ENCODE measurements around the gene TARBP2. TPM values are rescaled to one million over a fixed set of nuclear protein-coding genes. Genes with fewer than 3 reads are reported as not detected.

TARBP2 gene
- total RNA-seq, 2 experiments from 2014 or later = 41.0 to 47.3 TPM

DNA sequence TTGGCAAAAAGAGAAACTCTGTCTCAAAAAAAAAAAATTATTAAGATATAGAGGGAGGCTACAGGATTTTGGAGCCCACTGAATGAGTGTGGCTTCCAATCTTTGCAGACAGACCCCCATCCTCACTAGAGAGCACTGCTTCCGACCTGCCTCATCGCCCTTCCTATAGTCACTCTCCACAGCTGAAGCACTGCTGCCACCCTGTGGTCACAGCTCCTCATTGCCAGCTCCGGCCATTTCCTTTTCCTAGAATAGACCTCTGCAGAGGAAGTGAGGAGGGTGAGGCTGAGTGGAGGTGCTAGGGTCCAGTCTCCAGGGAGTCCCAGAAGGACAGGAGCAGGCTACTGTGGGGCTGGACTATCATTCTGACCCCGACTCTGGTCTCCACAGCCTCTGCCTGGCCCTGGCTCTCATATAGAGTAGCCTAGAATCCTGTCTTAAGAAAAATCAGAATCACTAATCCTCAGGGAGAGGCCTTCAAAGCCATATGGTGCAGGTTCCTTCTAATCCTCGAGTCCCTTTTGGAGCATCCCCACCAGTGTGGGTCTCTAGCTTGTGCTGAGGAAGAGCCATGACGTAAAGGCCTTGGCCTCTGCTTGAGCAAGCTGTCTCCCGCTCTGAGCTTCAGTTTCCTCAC lies 7.6 kb downstream of the TARBP2 start:
- peak; percentile 81 for DNase-seq
- peak overlapping the region; percentile 69 for H3K27ac Mint-ChIP-seq
- peaks cover 9% of the 10 kb centered on the region for H3K4me1 Mint-ChIP-seq
- H3K27me3 Mint-ChIP-seq = no peaks in the 10 kb centered on the region
- peaks cover 6% of the 10 kb centered on the region for H3K36me3 Mint-ChIP-seq
- no peaks in the 10 kb centered on the region for H3K9me3 Mint-ChIP-seq
- no peak overlapping the region for H3K4me3 Mint-ChIP-seq

DNA sequence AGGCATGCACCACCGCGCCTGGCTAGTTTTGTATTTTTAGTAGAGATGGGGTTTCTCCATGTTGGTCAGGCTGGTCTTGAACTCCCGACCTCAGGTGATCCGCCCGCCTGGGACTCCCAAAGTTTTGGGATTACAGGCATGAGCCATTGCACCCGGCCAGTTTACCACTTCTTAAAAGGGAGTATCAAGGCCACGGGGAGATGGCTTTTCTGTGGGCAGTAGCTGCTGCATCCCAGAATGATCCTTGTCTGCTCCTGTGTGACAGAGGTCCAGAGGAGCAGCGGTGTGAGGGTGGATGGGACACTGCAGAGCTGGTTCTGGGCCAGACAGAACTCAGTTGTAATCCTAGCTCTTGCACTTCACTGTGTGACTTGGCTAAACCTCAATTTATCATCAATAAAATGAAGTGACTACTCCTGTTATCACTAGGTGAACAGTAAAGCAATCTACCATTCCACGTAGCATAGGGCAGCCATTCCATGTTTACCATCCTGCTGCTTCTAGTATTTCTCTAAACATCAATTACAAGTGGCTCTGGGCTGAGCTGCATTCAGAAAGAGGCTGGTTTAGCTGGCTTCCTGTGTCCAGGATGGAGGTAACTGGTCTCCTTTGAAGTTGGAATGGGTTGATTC lies 9.2 kb downstream of the TARBP2 start:
- no peaks in the 10 kb centered on the region for H3K9me3 Mint-ChIP-seq
- no peak for DNase-seq

DNA sequence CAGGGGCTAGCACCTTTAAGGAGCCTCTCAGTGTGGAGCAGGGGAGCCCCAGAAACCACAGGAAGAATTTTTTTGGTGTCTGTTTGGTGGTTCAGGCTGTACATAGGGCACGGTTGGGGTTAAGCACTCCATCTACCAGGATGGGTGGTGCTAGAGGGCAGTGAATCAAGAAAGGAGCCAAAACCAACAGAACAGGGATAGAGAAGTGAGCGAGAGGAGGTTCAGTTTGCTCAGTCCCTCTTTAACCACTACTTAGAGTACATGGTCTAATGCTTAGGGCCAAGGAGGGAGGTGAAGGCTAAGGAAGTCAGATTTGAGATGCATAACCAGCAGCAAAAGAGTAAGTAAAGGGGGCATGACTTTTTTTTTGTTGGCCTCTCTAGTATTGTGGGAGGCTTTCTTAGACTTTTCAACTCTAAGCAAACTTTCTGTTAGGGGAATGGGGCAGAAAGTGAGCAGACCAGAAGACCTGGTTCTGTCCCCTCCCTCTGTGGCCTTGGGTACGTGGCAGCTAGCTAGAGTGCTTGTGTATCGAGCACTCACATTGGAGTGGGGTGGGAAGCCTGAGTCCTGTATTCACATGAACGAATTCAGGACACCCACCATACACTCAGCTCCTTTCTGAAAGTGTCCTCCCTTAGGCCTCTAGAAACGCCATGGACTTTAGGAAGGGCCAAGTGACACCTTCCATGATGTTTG lies 12.8 kb downstream of the TARBP2 start:
- H3K27ac Mint-ChIP-seq = no peak overlapping the region
- H3K4me3 Mint-ChIP-seq = no peak overlapping the region
- peaks cover 3% of the 10 kb centered on the region for H3K4me1 Mint-ChIP-seq
- no peak for DNase-seq
- no peaks in the 10 kb centered on the region for H3K27me3 Mint-ChIP-seq
- peaks cover 2% of the 10 kb centered on the region for H3K36me3 Mint-ChIP-seq
- H3K9me3 Mint-ChIP-seq = no peaks in the 10 kb centered on the region

More for the DNA sequence above, 9.2 kb downstream of the TARBP2 start:
- Mint-ChIP-seq H3K36me3 (peaks cover 8% of the 10 kb centered on the region), H3K4me3 (no peak overlapping the region), H3K4me1 (peaks cover 9% of the 10 kb centered on the region), H3K27me3 (no peaks in the 10 kb centered on the region), H3K27ac (no peak overlapping the region)

DNA sequence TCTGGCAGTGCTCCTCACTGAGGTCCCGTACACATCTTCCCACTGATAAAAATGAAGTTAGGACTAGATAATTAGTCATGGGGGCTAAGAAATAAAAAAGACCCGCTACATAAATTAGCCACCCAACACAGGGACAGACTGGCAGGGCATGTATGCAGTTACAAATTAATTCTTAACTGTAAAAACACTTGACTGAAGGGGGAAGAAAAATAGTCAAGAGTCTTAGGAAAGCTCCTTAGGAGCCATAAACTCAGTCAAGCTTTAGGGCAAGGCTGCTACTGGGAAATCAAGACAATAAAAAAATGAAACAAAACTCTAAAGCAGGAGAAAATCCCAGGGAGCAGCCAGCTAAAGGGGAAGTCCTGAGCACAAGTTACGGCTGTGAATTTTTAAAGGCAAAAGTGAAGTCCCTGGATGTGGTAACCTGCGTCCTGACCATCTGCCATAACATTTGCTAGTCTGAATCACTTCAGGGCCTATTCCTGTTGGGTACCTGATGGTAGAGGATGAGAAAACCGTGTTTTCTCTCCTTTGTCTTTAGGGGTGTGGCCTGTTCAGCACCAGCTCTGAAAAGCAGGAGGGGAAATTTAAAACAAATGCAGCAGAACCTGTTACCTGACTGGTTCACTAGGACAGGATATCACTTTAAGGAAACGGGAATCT lies 13.7 kb downstream of the TARBP2 start:
- Mint-ChIP-seq H3K36me3 (peaks cover 2% of the 10 kb centered on the region), H3K4me3 (no peak overlapping the region), H3K27ac (no peak overlapping the region), H3K9me3 (no peaks in the 10 kb centered on the region), H3K4me1 (no peaks in the 10 kb centered on the region), H3K27me3 (no peaks in the 10 kb centered on the region)
- DNase-seq = no peak

DNA sequence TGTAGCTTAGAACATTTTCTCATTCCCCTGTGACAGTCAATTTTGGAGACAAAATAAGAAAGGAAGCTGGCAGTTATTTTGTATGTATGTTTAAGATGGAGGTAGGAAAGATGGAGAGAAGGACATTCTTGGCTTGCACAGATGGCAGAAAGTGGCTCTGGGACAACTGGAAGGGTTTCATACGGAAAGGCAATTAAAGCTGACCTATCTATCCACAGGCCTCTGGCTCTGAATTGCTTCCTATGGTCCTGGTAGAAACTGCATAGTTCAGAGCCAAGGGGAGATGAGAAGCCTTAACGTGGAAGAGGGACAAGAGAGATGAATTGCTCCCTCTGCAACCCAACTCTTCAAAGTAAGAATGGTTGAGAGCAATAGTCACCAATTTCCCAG lies 14.2 kb downstream of the TARBP2 start:
- no peak for DNase-seq
- Mint-ChIP-seq H3K4me1 (no peaks in the 10 kb centered on the region), H3K4me3 (no peak overlapping the region), H3K27ac (no peak overlapping the region), H3K36me3 (peaks cover 2% of the 10 kb centered on the region), H3K9me3 (no peaks in the 10 kb centered on the region), H3K27me3 (no peaks in the 10 kb centered on the region)

DNA sequence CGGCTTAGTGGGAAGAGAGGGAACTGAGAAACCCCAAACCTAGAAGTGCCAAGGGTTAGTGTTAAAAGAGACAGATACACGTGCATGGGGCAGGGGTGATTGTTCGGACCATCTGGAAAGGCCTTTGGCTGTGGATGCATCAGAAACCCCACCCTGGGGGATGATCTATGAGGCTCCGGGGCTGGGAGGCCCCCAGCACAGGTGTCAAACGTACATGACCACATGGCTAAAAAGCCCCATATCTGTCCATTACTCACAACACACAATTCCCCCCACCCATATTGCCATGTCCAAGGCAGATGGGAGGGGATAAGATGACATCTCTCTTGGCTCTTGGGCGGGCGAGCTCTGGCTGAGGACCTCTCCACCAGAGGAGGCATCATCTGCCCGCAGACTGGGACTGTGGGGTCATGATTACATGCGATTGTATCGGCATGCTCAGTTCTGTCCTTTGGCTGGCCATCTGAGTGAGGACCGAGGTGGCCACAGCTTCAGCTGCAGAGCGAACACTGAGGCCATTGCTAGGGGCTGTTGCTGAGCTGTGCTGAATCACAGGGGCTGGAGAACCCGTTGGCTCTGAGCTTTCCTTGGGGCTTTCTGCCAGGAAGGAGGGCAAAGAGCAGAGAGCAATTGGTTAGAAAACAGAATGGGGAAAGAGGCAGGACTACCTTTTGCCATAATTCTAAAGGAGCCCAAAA lies 15.8 kb downstream of the TARBP2 start:
- no peak for DNase-seq
- Mint-ChIP-seq H3K9me3 (no peaks in the 10 kb centered on the region), H3K36me3 (peaks cover 4% of the 10 kb centered on the region), H3K27me3 (no peaks in the 10 kb centered on the region), H3K4me1 (no peaks in the 10 kb centered on the region), H3K27ac (no peak overlapping the region), H3K4me3 (no peak overlapping the region)

DNA sequence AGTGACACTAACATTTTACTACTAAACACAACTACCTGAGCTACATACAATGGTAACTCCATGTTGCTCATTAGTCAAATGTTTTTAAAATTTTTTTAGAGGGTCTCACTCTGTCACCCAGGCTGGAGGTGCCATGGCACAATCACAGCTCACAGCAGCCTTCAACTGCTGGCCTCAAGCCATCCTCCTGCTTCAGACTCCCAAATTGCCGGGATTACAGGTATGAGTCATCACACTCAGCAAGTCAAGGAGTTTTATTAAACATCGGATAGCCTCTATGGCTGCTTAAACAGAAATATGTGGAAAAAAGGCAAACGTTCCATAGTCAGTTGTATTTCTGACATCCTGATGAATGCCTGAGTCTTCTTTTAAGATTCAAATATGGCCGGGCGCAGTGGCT lies 17.3 kb downstream of the TARBP2 start:
- Mint-ChIP-seq H3K27me3 (no peaks in the 10 kb centered on the region), H3K4me1 (no peaks in the 10 kb centered on the region), H3K36me3 (peaks cover 6% of the 10 kb centered on the region), H3K9me3 (no peaks in the 10 kb centered on the region), H3K4me3 (no peak overlapping the region), H3K27ac (no peak overlapping the region)
- no peak for DNase-seq

DNA sequence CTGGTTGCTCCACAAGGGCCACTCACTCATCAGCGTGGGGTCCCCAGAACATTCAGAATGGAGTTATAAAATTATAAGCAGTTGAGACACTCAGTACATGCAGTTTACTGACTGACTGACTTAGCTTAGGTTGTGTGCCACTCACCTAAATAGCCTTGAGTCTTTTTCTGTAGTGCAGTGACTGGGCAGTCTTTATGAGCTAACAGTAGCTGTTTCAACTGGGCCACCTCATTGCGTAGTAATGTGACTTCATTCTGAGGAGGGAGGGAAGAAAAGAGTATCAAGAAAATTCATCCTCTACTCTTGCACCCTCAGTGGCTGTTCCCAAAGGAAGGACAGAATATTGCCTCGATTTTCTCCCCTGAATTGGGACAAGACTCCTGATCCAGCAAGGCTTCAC lies 22.0 kb downstream of the TARBP2 start:
- Mint-ChIP-seq H3K27ac (no peak overlapping the region), H3K27me3 (no peaks in the 10 kb centered on the region), H3K36me3 (peaks cover 4% of the 10 kb centered on the region), H3K4me3 (no peak overlapping the region), H3K4me1 (no peaks in the 10 kb centered on the region), H3K9me3 (no peaks in the 10 kb centered on the region)
- DNase-seq = no peak

DNA sequence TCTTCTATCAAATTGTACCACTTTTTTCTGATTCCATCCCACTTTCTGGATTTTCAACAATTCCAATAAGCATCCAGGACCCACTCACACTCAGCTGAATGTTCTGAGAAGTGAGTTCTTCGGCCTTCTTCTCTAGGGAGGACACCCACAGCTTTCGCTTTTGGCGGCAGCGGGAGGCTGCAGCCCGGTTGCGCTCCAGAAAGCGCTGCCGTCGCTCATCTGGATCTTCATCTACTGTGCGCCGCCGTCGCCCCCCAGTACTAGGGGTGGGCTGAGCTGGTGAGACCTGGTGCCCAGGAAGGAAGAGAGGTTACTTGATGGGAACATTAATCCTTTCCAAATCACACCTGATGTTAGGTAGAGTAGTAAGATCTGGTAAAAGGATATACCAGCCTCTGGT lies 23.4 kb downstream of the TARBP2 start:
- no peaks in the 10 kb centered on the region for H3K27me3 Mint-ChIP-seq
- H3K9me3 Mint-ChIP-seq = no peaks in the 10 kb centered on the region
- H3K27ac Mint-ChIP-seq = no peak overlapping the region
- no peaks in the 10 kb centered on the region for H3K4me1 Mint-ChIP-seq
- no peak overlapping the region for H3K4me3 Mint-ChIP-seq
- DNase-seq = no peak
- peaks cover 6% of the 10 kb centered on the region for H3K36me3 Mint-ChIP-seq

DNA sequence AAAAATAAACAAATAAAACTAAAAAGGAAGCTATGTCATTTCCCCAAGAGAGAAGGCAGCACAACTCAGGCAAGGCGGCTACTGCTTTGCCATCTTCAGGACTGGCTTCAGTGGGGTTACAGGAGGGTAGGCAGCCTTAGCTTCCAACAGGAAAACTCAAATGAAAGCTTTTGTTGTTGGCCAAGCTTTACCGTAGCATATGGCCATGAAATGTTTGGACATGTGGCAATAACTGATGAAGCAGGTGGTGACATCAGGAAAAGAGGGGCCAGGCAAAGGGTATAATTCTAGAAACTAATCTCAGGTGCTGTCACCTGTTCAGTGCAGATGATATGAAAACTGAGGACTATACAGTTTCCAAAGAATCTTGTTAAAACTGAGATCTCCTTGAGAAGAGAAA lies 29.0 kb downstream of the TARBP2 start:
- Mint-ChIP-seq H3K27ac (no peak overlapping the region), H3K27me3 (no peaks in the 10 kb centered on the region), H3K4me3 (no peak overlapping the region), H3K4me1 (no peaks in the 10 kb centered on the region), H3K36me3 (peaks cover 14% of the 10 kb centered on the region), H3K9me3 (no peaks in the 10 kb centered on the region)
- DNase-seq = no peak

DNA sequence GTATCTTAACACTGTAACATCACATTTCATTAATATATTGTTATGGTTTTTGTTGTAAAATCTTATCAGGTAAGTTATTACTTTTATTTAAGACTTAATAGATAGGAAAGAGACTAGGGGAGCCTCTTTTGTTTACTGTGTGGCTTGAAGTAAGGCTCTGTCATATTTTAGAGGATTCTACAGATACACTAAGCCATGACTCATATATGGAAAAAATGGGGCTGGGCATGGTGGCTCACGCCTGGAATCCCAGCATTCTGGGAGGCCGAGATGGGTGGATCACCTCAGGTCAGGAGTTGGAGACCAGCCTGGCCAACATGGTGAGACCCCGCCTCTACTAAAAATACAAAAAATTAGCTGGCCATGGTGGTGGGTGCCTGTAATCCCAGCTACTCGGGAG lies 29.8 kb downstream of the TARBP2 start:
- H3K36me3 Mint-ChIP-seq = peaks cover 16% of the 10 kb centered on the region
- H3K27ac Mint-ChIP-seq = no peak overlapping the region
- H3K4me1 Mint-ChIP-seq = no peaks in the 10 kb centered on the region
- no peak for DNase-seq
- no peaks in the 10 kb centered on the region for H3K27me3 Mint-ChIP-seq
- H3K4me3 Mint-ChIP-seq = no peak overlapping the region
- no peaks in the 10 kb centered on the region for H3K9me3 Mint-ChIP-seq

DNA sequence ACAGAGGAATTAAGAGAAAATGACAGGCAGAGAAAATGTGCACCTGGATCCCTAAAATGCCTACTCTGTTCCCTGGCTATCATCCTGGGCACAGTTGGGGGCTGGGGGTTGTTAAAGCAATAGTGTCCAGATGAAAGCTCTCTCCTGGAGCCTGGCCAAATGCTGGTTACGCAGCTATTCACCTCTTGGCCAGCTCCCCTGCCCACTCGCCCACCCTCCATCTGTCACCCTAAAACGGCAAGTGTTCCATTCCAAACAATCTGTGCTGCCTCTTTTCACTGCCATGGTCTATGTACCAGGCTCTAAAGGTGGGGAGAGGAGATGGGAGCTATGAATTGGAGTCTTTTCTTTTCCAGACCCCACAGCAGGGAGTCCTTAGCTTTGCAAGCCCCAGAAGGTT lies 30.9 kb downstream of the TARBP2 start:
- peaks cover 16% of the 10 kb centered on the region for H3K36me3 Mint-ChIP-seq
- H3K4me1 Mint-ChIP-seq = no peaks in the 10 kb centered on the region
- no peak for DNase-seq
- H3K4me3 Mint-ChIP-seq = no peak overlapping the region
- no peak overlapping the region for H3K27ac Mint-ChIP-seq
- no peaks in the 10 kb centered on the region for H3K9me3 Mint-ChIP-seq
- no peaks in the 10 kb centered on the region for H3K27me3 Mint-ChIP-seq

DNA sequence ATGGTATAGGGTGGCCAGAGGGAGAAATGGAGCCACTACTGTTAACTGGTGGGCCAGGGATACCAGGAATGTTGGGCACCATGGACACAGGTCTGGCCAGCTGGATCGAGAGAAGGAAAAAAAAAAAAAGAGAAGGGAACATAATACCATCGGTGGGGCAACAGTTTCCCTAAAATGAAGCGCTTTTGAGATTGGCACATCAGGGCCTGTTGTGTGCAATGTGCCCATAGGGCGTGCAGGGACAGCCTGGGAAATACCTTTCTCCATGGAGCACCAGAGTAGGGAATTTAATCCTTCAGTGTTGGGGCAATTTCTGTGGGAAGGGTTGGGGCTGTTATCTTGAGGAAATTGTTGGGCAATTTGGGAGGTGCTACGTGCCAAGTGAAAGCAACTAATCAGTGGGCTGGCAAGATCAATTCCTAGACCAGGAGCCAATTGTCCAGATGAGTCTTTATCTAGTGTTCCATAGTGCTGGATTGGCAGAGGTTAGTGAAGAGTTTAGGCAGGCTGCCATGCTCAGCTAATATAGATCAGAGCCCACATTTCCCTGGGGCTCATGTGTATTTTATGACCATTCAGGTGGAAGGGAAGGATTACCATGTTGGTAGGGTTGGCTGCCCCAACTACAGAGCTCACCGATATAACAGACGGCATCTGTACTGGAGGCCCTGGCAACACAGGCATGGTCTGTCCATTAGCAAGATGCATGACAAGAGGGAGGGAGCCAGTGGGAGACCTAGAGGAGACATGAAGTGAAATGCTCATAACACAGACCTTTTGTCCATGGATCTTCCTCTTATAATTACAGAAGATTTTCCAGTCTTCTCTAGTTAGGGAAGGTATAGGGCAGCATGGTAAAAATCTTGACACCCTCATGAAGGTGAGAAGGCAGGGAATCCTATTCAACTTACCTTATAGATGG lies 31.7 kb downstream of the TARBP2 start:
- Mint-ChIP-seq H3K4me3 (no peak overlapping the region), H3K36me3 (peaks cover 16% of the 10 kb centered on the region), H3K9me3 (no peaks in the 10 kb centered on the region), H3K27ac (no peak overlapping the region), H3K4me1 (no peaks in the 10 kb centered on the region), H3K27me3 (no peaks in the 10 kb centered on the region)
- DNase-seq = no peak

DNA sequence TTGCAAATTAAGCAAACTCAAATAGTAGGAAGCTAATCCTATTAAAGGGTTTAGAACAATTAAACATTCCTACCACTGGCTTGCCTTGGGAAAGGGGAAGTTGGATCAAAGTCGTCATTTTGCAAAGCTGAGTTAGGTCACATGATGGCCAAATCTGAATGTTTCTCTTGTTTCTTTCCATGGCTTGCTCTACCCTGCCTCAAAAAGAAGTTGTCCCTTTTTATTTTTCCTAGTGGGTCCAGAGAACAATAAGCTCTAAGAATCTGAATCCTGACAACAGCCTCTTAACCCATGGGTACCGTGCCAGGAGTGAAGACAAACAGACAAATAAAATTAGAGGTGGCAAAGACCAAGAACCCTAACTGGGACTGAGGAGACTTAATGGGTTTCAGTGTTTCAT lies 32.4 kb downstream of the TARBP2 start:
- peaks cover 2% of the 10 kb centered on the region for H3K4me1 Mint-ChIP-seq
- no peaks in the 10 kb centered on the region for H3K9me3 Mint-ChIP-seq
- H3K27ac Mint-ChIP-seq = no peak overlapping the region
- no peak overlapping the region for H3K4me3 Mint-ChIP-seq
- H3K27me3 Mint-ChIP-seq = no peaks in the 10 kb centered on the region
- peaks cover 16% of the 10 kb centered on the region for H3K36me3 Mint-ChIP-seq
- DNase-seq = no peak

All from activated naive CD8-positive, alpha-beta T cell treated with anti-CD3 and anti-CD28 coated beads for 36 hours (primary cell).